K562 (cell line): ENCODE results near the gene INPP5E. TPM values are rescaled to one million over a fixed set of nuclear protein-coding genes. Genes with fewer than 3 reads are reported as not detected.

Experiments used
- ATAC-seq: fragments of 200-7000 bp; cut with Tn5 transposase; 3 replicates; pipeline ENCODE4 v1.9.1; 2020; ENCODE audit warnings: moderate library complexity
- BruUV-seq: library from RNA; stranded (reverse); fragments of 400-500 nt; replicated peaks from 2 replicates; lab custom pipeline; 2021; lab: Mats Ljungman, UMichigan
- CTCF ChIA-PET: fragments of 300-600 bp; formaldehyde crosslinking; extraction: SDS; loops from one replicate; lab custom pipeline; 2021; ENCODE audit warnings: low intra/inter-chr PET ratio; lab: Yijun Ruan, JAX
- POLR2A ChIA-PET: fragments of 300-600, 350-650 bp; sonication (Branson Sonifier 250); formaldehyde crosslinking; extraction: SDS; loops from one replicate; lab custom pipeline; 2021; ENCODE audit warnings: antibody characterized with exemption, inconsistent platforms; lab: Yijun Ruan, JAX
- DNase-seq, 4 experiments: peaks; one replicate each; pipeline versions ENCODE4 v3.0.0 to v3.0.0-alpha.2; 2011 to 2018; ENCODE audit warnings: low spot score in 3 of 4, mixed read lengths in 3 of 4; ENCODE audit errors: extremely low read depth in 1 of 4
- FAIRE-seq: peaks from 2 replicates; lab custom pipeline; 2011; peaks lifted over from hg19 to GRCh38; lab: Jason Lieb, UNC
- H2AFZ ChIP-seq: 2 replicates; pipeline ENCODE4 v1.6.0; 2011; ENCODE audit warnings: low read depth, low read length, control low read depth, inconsistent platforms
- H3K27ac ChIP-seq: fragments of 200-600 bp; 3 replicates; pipeline ENCODE4 v1.8.0; 2011; ENCODE audit warnings: low read depth, mild to moderate bottlenecking, control low read depth, inconsistent platforms, low read length, moderate library complexity, mixed read lengths; ENCODE audit errors: extremely low read depth
- H3K27me3 ChIP-seq, 2 experiments: fragments of 300-600 bp in 1 of 2; 2 replicates in 1 of 2; 3 replicates in 1 of 2; pipeline versions ENCODE4 v1.6.0 to v1.8.0; 2011; ENCODE audit warnings: inconsistent platforms in 2 of 2, low read length in 2 of 2, mild to moderate bottlenecking in 1 of 2, mixed read lengths in 1 of 2, moderate library complexity in 1 of 2; ENCODE audit not compliant: control insufficient read depth in 2 of 2, insufficient read depth in 2 of 2
- H3K36me3 ChIP-seq: fragments of 300-600 bp; 3 replicates; pipeline ENCODE4 v1.8.0; 2011; ENCODE audit warnings: mild to moderate bottlenecking, low read length, inconsistent platforms; ENCODE audit not compliant: control insufficient read depth, insufficient read depth
- H3K4me1 ChIP-seq, 2 experiments: fragments of 200-600 bp in 1 of 2; replicated peaks in 1 of 2; 2 replicates in 1 of 2; 3 replicates in 1 of 2; pipeline versions ENCODE4 v1.5.1 to v1.8.0; 2011; ENCODE audit warnings: inconsistent platforms in 2 of 2, low read length in 2 of 2, mild to moderate bottlenecking in 1 of 2, mixed read lengths in 1 of 2, moderate library complexity in 1 of 2; ENCODE audit not compliant: control insufficient read depth in 2 of 2, insufficient read depth in 2 of 2
- H3K4me2 ChIP-seq: 2 replicates; pipeline ENCODE4 v1.6.1; 2011; ENCODE audit warnings: low read length, control low read depth, inconsistent platforms, mixed read lengths; ENCODE audit not compliant: insufficient read depth
- H3K4me3 ChIP-seq: fragments of 200-600 bp; sonication (generic), shearing (Covaris generic); 2 replicates; pipeline ENCODE4 v1.5.1; 2016; ENCODE audit warnings: control low read depth, inconsistent platforms
- H3K79me2 ChIP-seq: fragments of 200-600 bp; 3 replicates; pipeline ENCODE4 v1.8.0; 2011; ENCODE audit warnings: low read length, inconsistent platforms; ENCODE audit not compliant: control insufficient read depth, insufficient read depth
- H3K9ac ChIP-seq, 2 experiments: 2 replicates each; pipeline versions ENCODE4 v1.6.0 to v1.6.1; 2011; ENCODE audit warnings: low read depth in 2 of 2, low read length in 2 of 2, control low read depth in 1 of 2, inconsistent platforms in 1 of 2, mild to moderate bottlenecking in 1 of 2, mixed read lengths in 1 of 2; ENCODE audit not compliant: insufficient read depth in 1 of 2
- H3K9me1 ChIP-seq: one replicate; pipeline ENCODE4 v1.6.0; 2011; ENCODE audit warnings: inconsistent platforms, mild to moderate bottlenecking, low read length, moderate library complexity; ENCODE audit not compliant: control insufficient read depth, insufficient read depth
- H3K9me3 ChIP-seq: replicated peaks from 2 replicates; pipeline ENCODE4 v1.5.1; 2011; ENCODE audit warnings: low read depth, low read length, inconsistent platforms; ENCODE audit not compliant: control insufficient read depth, insufficient read depth
- H4K20me1 ChIP-seq: replicated peaks from 2 replicates; pipeline ENCODE4 v1.6.1; 2011; ENCODE audit warnings: low read length, inconsistent platforms, mixed read lengths; ENCODE audit not compliant: control insufficient read depth, insufficient read depth
- CHD2 ChIP-seq: IDR thresholded peaks from 2 replicates; pipeline ENCODE4 v1.6.1; 2011; ENCODE audit warnings: low read depth, low read length
- DACH1 ChIP-seq: fragments of 450-650 bp; IDR thresholded peaks from 2 replicates; pipeline ENCODE4 v1.6.1; 2018; ENCODE audit not compliant: partially characterized antibody
- ELF1 ChIP-seq: fragments of 200-800 bp; sonication (Bioruptor generic); IDR thresholded peaks from 2 replicates; pipeline ENCODE4 v1.6.1; 2016; ENCODE audit warnings: missing genetic modification characterization, missing compliant biosample characterization
- MED1 ChIP-seq: sonication (generic); formaldehyde crosslinking; IDR thresholded peaks from 2 replicates; pipeline ENCODE4 v1.8.1; 2023; ENCODE audit warnings: missing genetic modification reagents, borderline replicate concordance
- MTA2 ChIP-seq: fragments of 450-650 bp; IDR thresholded peaks from 2 replicates; pipeline ENCODE4 v1.6.1; 2016; ENCODE audit warnings: low read depth
- STAT5B ChIP-seq: fragments of 250-450 bp; sonication (Bioruptor Pico); IDR thresholded peaks from 2 replicates; pipeline ENCODE4 v1.8.0; 2021; ENCODE audit warnings: mild to moderate bottlenecking, inconsistent platforms
- ZBTB33 ChIP-seq: sonication (generic); formaldehyde crosslinking; IDR thresholded peaks from 2 replicates; pipeline ENCODE4 v1.8.1; 2023; ENCODE audit warnings: mild to moderate bottlenecking, missing genetic modification reagents
- ZBTB43 ChIP-seq: sonication (generic); formaldehyde crosslinking; IDR thresholded peaks from 2 replicates; pipeline ENCODE4 v1.8.0; 2023; ENCODE audit warnings: mild to moderate bottlenecking, missing genetic modification reagents
- ZNF217 ChIP-seq: sonication (generic); formaldehyde crosslinking; IDR thresholded peaks from 2 replicates; pipeline ENCODE4 v1.8.0; 2022; ENCODE audit warnings: mild to moderate bottlenecking, missing genetic modification reagents
- WGBS: fragments of 100-300 bp; shearing (Covaris generic); methylation state at CpG from one replicate; pipeline ENCODE4 v1.1.6; 2016; ENCODE audit warnings: low coverage, mixed read lengths; ENCODE audit not compliant: insufficient coverage; ENCODE audit errors: missing lambda C conversion rate; 5-methylcytosine and 5-hydroxymethylcytosine counted together
- in situ Hi-C: fragments of 300-500 bp; cut with MboI; formaldehyde crosslinking; loops from 4 replicates; pipeline ENCODE4 v1.15.0; 2018; ENCODE audit warnings: inconsistent platforms, mixed read lengths
- intact Hi-C: fragments of 100-400 bp; cut with micrococcal nuclease; formaldehyde crosslinking; loops from 2 replicates; pipeline ENCODE4 v1.14.2; 2022
- polyA plus RNA-seq, 8 experiments: library from polyadenylated mRNA; depleted of rRNA in 4 of 8; stranded (reverse) in 5 of 8; unstranded in 3 of 8; fragments of >200 nt; fragmentation: Nextera tagmentation in 2 of 8; fragmentation: Illumina TruSeq in 1 of 8; extraction: Ambion mirVana in 2 of 8; extraction: Trizol in 1 of 8; gene quantifications; 2 replicates each; pipeline versions ENCODE4 v1.2.1 to v1.2.3, GENCODE V29; 2011 to 2014; ENCODE audit warnings: inconsistent platforms in 1 of 8, missing spikeins in 1 of 8
- total RNA-seq, 7 experiments: library from RNA; depleted of rRNA in 6 of 7; stranded (reverse); fragments of >200 nt in 6 of 7; fragmentation: Illumina TruSeq in 2 of 7; extraction: Trizol in 2 of 7; gene quantifications; 2 replicates each; pipeline versions ENCODE4 v1.2.1 to v1.2.3, GENCODE V29; 2011 to 2021; ENCODE audit warnings: low replicate concordance in 1 of 7

Gene INPP5E
- total and polyA plus RNA-seq, 9 of the 15 experiments (the other 6 are each of a cell fraction or from before 2014, with no cell fraction given) = 0.38 to 17.4 (median 4.9) TPM

- H4K20me1 ChIP-seq = 0 out of 2 replicates have a peak, but pooled peaks cover 2% of the 10 kb centered on the region
- TF ChIP-seq ZNF217 = no peak
- TF ChIP-seq CHD2 = no peak
- TF ChIP-seq DACH1 = no peak
- no peak for TF ChIP-seq STAT5B (CRISPR knock-in tag)
- no peak for TF ChIP-seq ZBTB43 (CRISPR knock-in tag)
- peak; percentile 77 for TF ChIP-seq ZBTB33
- TF ChIP-seq MTA2 = no peak
- no peak for TF ChIP-seq MED1 (CRISPR knock-in tag)
- TF ChIP-seq ELF1 (tag) = no peak
- TF ChIP-seq, all 486 proteins: peak for 1
- Histone ChIP-seq H2AFZ (no peak overlapping the region), H3K9me1 (peaks cover 9% of the 10 kb centered on the region), H3K27ac (no peak overlapping the region), H3K4me1 (peaks cover 0 to 30% of the 10 kb centered on the region in 2 experiments; a peak in 2 of 5 replicates), H3K9ac (peak overlapping the region in 1 of 2 experiments; percentile 45; a peak in 2 of 4 replicates), H3K4me3 (no peak overlapping the region), H3K79me2 (peaks cover 3% of the 10 kb centered on the region), H3K27me3 (no peaks in the 10 kb centered on the region), H3K9me3 (no peaks in the 10 kb centered on the region), H3K4me2 (no peak overlapping the region), H3K36me3 (peaks cover 51% of the 10 kb centered on the region; the same call in 2 of the 3 replicates)
- ATAC-seq (peak; percentile 47), FAIRE-seq (no peak), DNase-seq (no peak)
- BruUV-seq = no TSS peak
- ChIA-PET CTCF (no interaction called here), POLR2A (interaction anchor here (0.6 to 1.5 kb wide), 3 partner anchors 10 to 298 kb away, joined by 3 read pairs; no protein-coding TSS in a partner anchor)
- intact Hi-C loops (no loop called here), in situ Hi-C loops (no loop called here)
- 83% methylated on average over 18 of the region's 32 CpGs for WGBS
These were observed 9.8 kb downstream of the INPP5E start for GRCh38 chr9:136429683-136430491.
